GM12878 (cell line): ENCODE data around the gene BCAS3.

Experiments
- BRCA1 ChIP-seq: IDR thresholded peaks from 2 replicates; pipeline ENCODE4 v1.6.1; 2011; ENCODE audit warnings: low read depth, low read length, improper control_type of control experiment
- CHD2 ChIP-seq: IDR thresholded peaks from 2 replicates; pipeline ENCODE4 v1.6.1; 2011; ENCODE audit warnings: low read depth, low read length, improper control_type of control experiment, borderline replicate concordance
- CTCF ChIP-seq, 3 experiments: IDR thresholded peaks in 2 of 3; conservative IDR thresholded peaks in 1 of 3; 2 replicates each; pipeline ENCODE4 v1.5.1; 2011; ENCODE audit warnings: low read depth in 3 of 3, low read length in 3 of 3, mild to moderate bottlenecking in 3 of 3, control low read depth in 2 of 3, moderate library complexity in 2 of 3, inconsistent platforms in 1 of 3, mixed read lengths in 1 of 3; ENCODE audit not compliant: control insufficient read depth in 2 of 3, insufficient read depth in 1 of 3; ENCODE audit errors: extremely low read depth in 1 of 3
- EZH2 ChIP-seq: IDR thresholded peaks from 2 replicates; pipeline ENCODE4 v1.6.1; 2012; ENCODE audit warnings: low read depth, mild to moderate bottlenecking, control low read depth, inconsistent platforms, low read length, borderline replicate concordance; ENCODE audit not compliant: control insufficient read depth
- MXI1 ChIP-seq: fragments of 150-350 bp; IDR thresholded peaks from 2 replicates; pipeline ENCODE4 v1.6.1; 2011; ENCODE audit warnings: low read depth, mild to moderate bottlenecking, inconsistent platforms, low read length, improper control_type of control experiment
- POLR2AphosphoS5 ChIP-seq: IDR thresholded peaks from 2 replicates; pipeline ENCODE4 v1.6.1; 2011; ENCODE audit warnings: mild to moderate bottlenecking, low read length, inconsistent platforms
- SREBF2 ChIP-seq: IDR thresholded peaks from 2 replicates; pipeline ENCODE4 v1.6.1; 2012; ENCODE audit warnings: mild to moderate bottlenecking, low read length

DNA sequence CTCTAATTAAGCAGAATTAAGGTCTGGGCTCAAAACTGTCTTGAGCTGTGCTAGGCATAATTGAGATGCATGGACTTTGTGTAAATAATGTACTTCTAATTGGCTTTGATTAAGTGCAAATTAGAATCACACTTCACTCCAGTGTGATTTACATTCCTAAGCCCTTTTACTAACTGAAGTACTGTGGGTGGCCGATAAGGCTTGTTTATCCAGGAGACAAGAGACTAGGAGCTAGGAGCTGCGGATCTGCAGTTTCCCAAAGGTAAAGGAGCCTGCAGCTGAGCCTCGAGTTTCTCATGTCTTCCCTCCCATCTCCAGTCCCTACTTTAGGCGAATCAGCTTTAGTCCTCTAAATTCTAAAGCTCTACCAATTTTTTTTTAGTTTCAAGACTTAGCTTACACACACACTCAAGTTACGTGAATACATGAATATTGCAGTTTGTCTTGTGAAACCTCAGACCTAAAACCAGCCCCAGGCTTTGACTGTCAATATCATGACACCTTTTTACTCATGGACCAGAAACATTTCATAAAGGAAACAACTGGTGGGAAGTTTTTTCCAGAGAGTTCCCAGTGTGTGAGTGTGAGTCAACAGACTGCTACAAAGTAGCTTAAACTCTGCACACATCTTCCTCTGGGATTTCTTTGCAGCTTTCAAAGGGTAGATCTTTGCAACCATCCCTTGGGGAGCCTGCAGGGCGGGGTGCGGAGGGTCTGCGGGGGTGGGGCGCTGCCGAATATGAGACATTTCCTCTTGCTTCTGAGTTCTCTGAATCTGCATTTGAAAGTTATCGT, 608.1 kb downstream of the BCAS3 start:
- TF ChIP-seq SREBF2 (no peak), CHD2 (no peak), EZH2 (no peak), MXI1 (no peak), BRCA1 (no peak), CTCF (IDR thresholded peaks at IDR 0.05 in 2 of 3, conservative IDR thresholded peaks at IDR 0.05 in 1 of 3; ENCODE audit: control insufficient read depth in 2 of 3, extremely low read depth in 1 of 3, insufficient read depth in 1 of 3, low read depth in 3 of 3, low read length in 3 of 3) (no peak), POLR2AphosphoS5 (no peak)
